IMR-90 (cell line): Measurements from ENCODE around the gene BCL11A. TPM values are rescaled to one million over a fixed set of nuclear protein-coding genes. Genes with fewer than 3 reads are reported as not detected.

Experiments
- ATAC-seq: fragments of 200-7000 bp; cut with Tn5 transposase; 2 replicates; pipeline ENCODE4 v1.9.1; 2020; ENCODE audit warnings: low read depth, mild to moderate bottlenecking, moderate library complexity
- BruUV-seq: library from RNA; stranded (reverse); fragments of 400-500 nt; replicated peaks from 2 replicates; lab custom pipeline; 2021; lab: Mats Ljungman, UMichigan
- CTCF ChIA-PET: fragments of 300-600 bp; formaldehyde crosslinking; extraction: SDS; loops from one replicate; lab custom pipeline; 2021; ENCODE audit warnings: antibody characterized with exemption; lab: Yijun Ruan, JAX
- POLR2A ChIA-PET: fragments of 300-600 bp; sonication (Branson Sonifier 250); formaldehyde crosslinking; loops from one replicate; lab custom pipeline; 2022; ENCODE audit warnings: antibody characterized with exemption; ENCODE audit not compliant: unreplicated experiment; lab: Charles Lee
- DNase-seq: peaks from one replicate; pipeline ENCODE4 v3.0.0; 2013
- H2AFZ ChIP-seq: replicated peaks from 2 replicates; pipeline ENCODE3; 2013; ENCODE audit warnings: low read length, mild to moderate bottlenecking; ENCODE audit not compliant: poor library complexity
- H2AK5ac ChIP-seq: 2 replicates; pipeline ENCODE4 v1.6.1; 2013; ENCODE audit warnings: low read depth, low read length, inconsistent platforms
- H2AK9ac ChIP-seq: replicated peaks from 2 replicates; pipeline ENCODE3; 2013; ENCODE audit warnings: mild to moderate bottlenecking, low read depth, low read length, moderate library complexity; ENCODE audit not compliant: poor library complexity
- H2BK120ac ChIP-seq: 2 replicates; pipeline ENCODE4 v1.6.1; 2013; ENCODE audit warnings: low read depth, low read length, inconsistent platforms
- H2BK15ac ChIP-seq: 3 replicates; pipeline ENCODE4 v1.6.1; 2013; ENCODE audit warnings: low read depth, low read length, inconsistent platforms
- H2BK20ac ChIP-seq: 2 replicates; pipeline ENCODE4 v1.6.1; 2013; ENCODE audit warnings: low read depth, mild to moderate bottlenecking, inconsistent platforms, low read length, moderate library complexity
- H2BK5ac ChIP-seq: 2 replicates; pipeline ENCODE4 v1.6.1; 2013; ENCODE audit warnings: mild to moderate bottlenecking, low read depth, low read length, inconsistent platforms; ENCODE audit not compliant: poor library complexity, severe bottlenecking
- H3K14ac ChIP-seq: replicated peaks from 2 replicates; pipeline ENCODE4 v1.6.1; 2013; ENCODE audit warnings: low read depth, low read length, inconsistent platforms
- H3K18ac ChIP-seq: 2 replicates; pipeline ENCODE4 v1.6.1; 2013; ENCODE audit warnings: low read depth, low read length, control low read depth
- H3K23ac ChIP-seq: 2 replicates; pipeline ENCODE4 v1.6.1; 2013; ENCODE audit warnings: low read depth, low read length, inconsistent platforms
- H3K27ac ChIP-seq: 2 replicates; pipeline ENCODE4 v1.5.1; 2013; ENCODE audit warnings: mild to moderate bottlenecking, control low read depth, low read length; ENCODE audit not compliant: insufficient read depth
- H3K27me3 ChIP-seq: 2 replicates; pipeline ENCODE4 v1.6.1; 2013; ENCODE audit warnings: low read length; ENCODE audit not compliant: control insufficient read depth, insufficient read depth
- H3K36me3 ChIP-seq: 2 replicates; pipeline ENCODE4 v1.6.1; 2013; ENCODE audit warnings: low read length, mixed read lengths; ENCODE audit not compliant: control insufficient read depth, insufficient read depth
- H3K4ac ChIP-seq: 2 replicates; pipeline ENCODE4 v1.6.1; 2013; ENCODE audit warnings: low read depth, low read length, inconsistent platforms
- H3K4me1 ChIP-seq: 2 replicates; pipeline ENCODE4 v1.6.1; 2013; ENCODE audit warnings: low read length, mixed read lengths; ENCODE audit not compliant: control insufficient read depth, insufficient read depth
- H3K4me2 ChIP-seq: 2 replicates; pipeline ENCODE4 v1.6.1; 2013; ENCODE audit warnings: low read depth, mild to moderate bottlenecking, control low read depth, low read length, moderate library complexity
- H3K4me3 ChIP-seq: 2 replicates; pipeline ENCODE4 v1.5.1; 2013; ENCODE audit warnings: low read depth, mild to moderate bottlenecking, control low read depth, low read length, moderate library complexity; ENCODE audit not compliant: insufficient read depth
- H3K56ac ChIP-seq: 2 replicates; pipeline ENCODE4 v1.6.1; 2013; ENCODE audit warnings: low read length, inconsistent platforms; ENCODE audit not compliant: insufficient read depth; ENCODE audit errors: extremely low read depth
- H3K79me1 ChIP-seq, 2 experiments: 2 replicates each; pipeline ENCODE4 v1.6.1; 2013; ENCODE audit warnings: low read length in 2 of 2, inconsistent platforms in 1 of 2, low read depth in 1 of 2
- H3K9ac ChIP-seq: 2 replicates; pipeline ENCODE4 v1.6.1; 2013; ENCODE audit warnings: low read depth, low read length, control low read depth
- H3K9me1 ChIP-seq: 2 replicates; pipeline ENCODE4 v1.6.1; 2013; ENCODE audit warnings: low read length, inconsistent platforms; ENCODE audit not compliant: insufficient read depth
- H3K9me3 ChIP-seq: 2 replicates; pipeline ENCODE4 v1.6.1; 2013; ENCODE audit warnings: low read length; ENCODE audit not compliant: control insufficient read depth, insufficient read depth
- H4K20me1 ChIP-seq: 2 replicates; pipeline ENCODE4 v1.6.1; 2013; ENCODE audit warnings: low read length, inconsistent platforms; ENCODE audit not compliant: insufficient read depth
- H4K5ac ChIP-seq: 2 replicates; pipeline ENCODE4 v1.6.1; 2013; ENCODE audit warnings: mild to moderate bottlenecking, low read depth, low read length, control low read depth
- H4K8ac ChIP-seq, 2 experiments: 2 replicates each; pipeline ENCODE4 v1.6.1; 2013; ENCODE audit warnings: low read depth in 2 of 2, low read length in 2 of 2, control low read depth in 1 of 2, inconsistent platforms in 1 of 2
- H4K91ac ChIP-seq: 2 replicates; pipeline ENCODE4 v1.6.1; 2013; ENCODE audit warnings: low read depth, low read length, inconsistent platforms; ENCODE audit not compliant: insufficient read depth
- BHLHE40 ChIP-seq: fragments of 150-350 bp; IDR thresholded peaks from 2 replicates; pipeline ENCODE4 v1.6.1; 2016; ENCODE audit warnings: mild to moderate bottlenecking, low read depth, low read length
- CEBPB ChIP-seq: IDR thresholded peaks from 2 replicates; pipeline ENCODE4 v1.6.1; 2012; ENCODE audit warnings: low read depth, low read length, improper control_type of control experiment
- CTCF ChIP-seq: conservative IDR thresholded peaks from 2 replicates; pipeline ENCODE4 v1.5.1; 2012; ENCODE audit warnings: mild to moderate bottlenecking, low read depth, low read length, improper control_type of control experiment
- FOS ChIP-seq: fragments of 150-350 bp; IDR thresholded peaks from 2 replicates; pipeline ENCODE4 v1.6.1; 2016; ENCODE audit warnings: low read depth, low read length
- MAFK ChIP-seq: IDR thresholded peaks from 2 replicates; pipeline ENCODE4 v1.6.1; 2012; ENCODE audit warnings: low read depth, low read length, improper control_type of control experiment
- MAZ ChIP-seq: IDR thresholded peaks from 2 replicates; pipeline ENCODE4 v1.6.1; 2012; ENCODE audit warnings: low read depth, mild to moderate bottlenecking, low read length, improper control_type of control experiment, moderate library complexity, borderline replicate concordance
- MXI1 ChIP-seq: IDR thresholded peaks from 2 replicates; pipeline ENCODE4 v1.6.1; 2012; ENCODE audit warnings: low read depth, mild to moderate bottlenecking, low read length, moderate library complexity, borderline replicate concordance
- NFE2L2 ChIP-seq: fragments of 150-350 bp; IDR thresholded peaks from 2 replicates; pipeline ENCODE4 v1.6.1; 2016; ENCODE audit warnings: low read depth, mild to moderate bottlenecking, low read length
- POLR2A ChIP-seq: IDR thresholded peaks from 2 replicates; pipeline ENCODE4 v1.6.1; 2012; ENCODE audit warnings: mild to moderate bottlenecking, low read depth, low read length
- RAD21 ChIP-seq: IDR thresholded peaks from 2 replicates; pipeline ENCODE4 v1.6.1; 2012; ENCODE audit warnings: low read length, improper control_type of control experiment
- RCOR1 ChIP-seq: IDR thresholded peaks from 2 replicates; pipeline ENCODE4 v1.6.1; 2012; ENCODE audit warnings: mild to moderate bottlenecking, low read length, improper control_type of control experiment; ENCODE audit not compliant: insufficient replicate concordance
- RFX5 ChIP-seq: IDR thresholded peaks from 2 replicates; pipeline ENCODE4 v1.8.0; 2012; ENCODE audit warnings: low read depth, mild to moderate bottlenecking, low read length, moderate library complexity
- SMC3 ChIP-seq: fragments of 150-350 bp; IDR thresholded peaks from 2 replicates; pipeline ENCODE4 v1.6.1; 2016; ENCODE audit warnings: low read depth, mild to moderate bottlenecking, antibody characterized with exemption, low read length, moderate library complexity
- USF2 ChIP-seq: fragments of 150-350 bp; IDR thresholded peaks from 2 replicates; pipeline ENCODE4 v1.6.1; 2017; ENCODE audit warnings: mild to moderate bottlenecking, antibody characterized with exemption, low read length, low read depth
- WGBS, 2 experiments: methylation state at CpG; one replicate each; pipeline versions ENCODE4 v1.1.5 to v1.1.7; 2013; ENCODE audit warnings: missing lambda C conversion rate in 2 of 2; ENCODE audit not compliant: insufficient read length in 1 of 2; ENCODE audit errors: extremely low coverage in 2 of 2; 5-methylcytosine and 5-hydroxymethylcytosine counted together
- dilution Hi-C: fragments of 300-500 bp; cut with HindIII; formaldehyde crosslinking; loops from one replicate; pipeline ENCODE4 v1.14.3; 2018; ENCODE audit warnings: low sequenced_read_pairs; ENCODE audit not compliant: unreplicated experiment
- in situ Hi-C: fragments of 300-500 bp; cut with MboI; formaldehyde crosslinking; loops from 3 replicates; pipeline ENCODE4 v1.14.3; 2019; ENCODE audit warnings: low sequenced_read_pairs, inconsistent platforms, mixed read lengths
- intact Hi-C: fragments of 100-400 bp; cut with micrococcal nuclease; formaldehyde crosslinking; loops from 2 replicates; pipeline ENCODE4 v1.10.0; 2022
- polyA plus RNA-seq, 3 experiments: library from polyadenylated mRNA; depleted of rRNA; stranded (reverse); fragments of >200 nt; gene quantifications; 2 replicates each; pipeline ENCODE4 v1.2.3, GENCODE V29; 2012; ENCODE audit warnings: low replicate concordance in 1 of 3
- total RNA-seq: library from RNA; depleted of rRNA; stranded (reverse); fragments of >200 nt; gene quantifications from 2 replicates; pipeline ENCODE4 v1.2.3, GENCODE V29; 2012
- TF ChIP-seq, protein P1 (sequence below): fragments of 150-350 bp; IDR thresholded peaks from 2 replicates; pipeline ENCODE4 v1.6.1; 2016; ENCODE audit warnings: low read depth, mild to moderate bottlenecking, low read length, moderate library complexity, borderline replicate concordance

The BCL11A gene
- total and polyA plus RNA-seq, 2 of the 4 experiments (the other 2 are of a cell fraction), result 1.0 to 1.1 TPM

DNA sequence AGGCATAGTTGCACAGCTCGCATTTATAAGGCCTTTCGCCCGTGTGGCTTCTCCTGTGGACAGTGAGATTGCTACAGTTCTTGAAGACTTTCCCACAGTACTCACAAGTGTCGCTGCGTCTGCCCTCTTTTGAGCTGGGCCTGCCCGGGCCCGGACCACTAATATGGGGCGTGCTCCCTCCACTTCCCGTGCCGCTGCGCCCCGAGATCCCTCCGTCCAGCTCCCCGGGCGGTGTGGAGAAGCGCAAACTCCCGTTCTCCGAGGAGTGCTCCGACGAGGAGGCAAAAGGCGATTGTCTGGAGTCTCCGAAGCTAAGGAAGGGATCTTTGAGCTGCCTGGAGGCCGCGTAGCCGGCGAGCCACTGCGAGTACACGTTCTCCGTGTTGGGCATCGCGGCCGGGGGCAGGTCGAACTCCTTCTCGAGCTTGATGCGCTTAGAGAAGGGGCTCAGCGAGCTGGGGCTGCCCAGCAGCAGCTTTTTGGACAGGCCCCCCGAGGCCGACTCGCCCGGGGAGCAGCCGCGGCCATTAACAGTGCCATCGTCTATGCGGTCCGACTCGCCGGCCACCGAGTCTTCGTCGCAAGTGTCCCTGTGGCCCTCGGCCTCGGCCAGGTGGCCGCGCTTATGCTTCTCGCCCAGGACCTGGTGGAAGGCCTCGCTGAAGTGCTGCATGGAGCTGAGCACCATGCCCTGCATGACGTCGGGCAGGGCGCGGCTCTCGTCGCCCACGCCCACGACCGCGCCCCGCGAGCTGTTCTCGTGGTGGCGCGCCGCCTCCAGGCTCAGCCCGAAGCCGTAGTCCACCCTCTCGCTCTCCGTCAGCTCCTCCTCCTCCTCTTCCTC, 92.7 kb downstream of the BCL11A start:
- intact Hi-C loops, result no loop called here
- H4K8ac ChIP-seq, result no peak overlapping the region
- no peak overlapping the region for H2BK120ac ChIP-seq
- in situ Hi-C loops, result no loop called here
- H3K27ac ChIP-seq, result no peak overlapping the region
- no peaks in the 10 kb centered on the region for H4K20me1 ChIP-seq
- ATAC-seq (no peak), DNase-seq (no peak)
- H3K79me1 ChIP-seq, result no peaks in the 10 kb centered on the region
- no peak overlapping the region for H2BK20ac ChIP-seq
- no peak overlapping the region for H3K56ac ChIP-seq
- BruUV-seq, result no TSS peak
- H2BK15ac ChIP-seq, result no peak overlapping the region
- no peak overlapping the region for H4K5ac ChIP-seq
- dilution Hi-C loops, result no loop called here
- no peaks in the 10 kb centered on the region for H3K9me1 ChIP-seq
- H3K4me1 ChIP-seq, result no peaks in the 10 kb centered on the region
- H3K4me2 ChIP-seq, result no peak overlapping the region
- H3K4me3 ChIP-seq, result no peak overlapping the region
- WGBS, 2 experiments, result 97% methylated on average over 47 of the region's 76 CpGs; no CpG with 5 or more reads in 1 of the 2 experiments
- H3K18ac ChIP-seq, result no peak overlapping the region
- H4K91ac ChIP-seq, result no peak overlapping the region
- H2AK9ac ChIP-seq, result no peak overlapping the region
- no peaks in the 10 kb centered on the region for H3K27me3 ChIP-seq
- CTCF ChIA-PET, result no interaction called here
- no peak overlapping the region for H2AFZ ChIP-seq
- POLR2A ChIA-PET, result no interaction called here
- H3K14ac ChIP-seq, result no peak overlapping the region
- no peak overlapping the region for H3K23ac ChIP-seq
- no peak overlapping the region for H2AK5ac ChIP-seq
- no peak overlapping the region for H3K9ac ChIP-seq
- no peak overlapping the region for H3K4ac ChIP-seq
- 0 out of 2 replicates have a peak, but pooled peaks cover 1% of the 10 kb centered on the region for H3K36me3 ChIP-seq
- H2BK5ac ChIP-seq, result no peak overlapping the region
- H3K9me3 ChIP-seq, result no peaks in the 10 kb centered on the region
- TF ChIP-seq CTCF (no peak), SMC3 (no peak), MXI1 (no peak), POLR2A (no peak), RAD21 (no peak), MAFK (no peak), CEBPB (no peak), RFX5 (no peak), USF2 (no peak), MAZ (no peak), BHLHE40 (no peak), NFE2L2 (no peak), FOS (no peak), RCOR1 (no peak)
- TF ChIP-seq, protein P1, sequence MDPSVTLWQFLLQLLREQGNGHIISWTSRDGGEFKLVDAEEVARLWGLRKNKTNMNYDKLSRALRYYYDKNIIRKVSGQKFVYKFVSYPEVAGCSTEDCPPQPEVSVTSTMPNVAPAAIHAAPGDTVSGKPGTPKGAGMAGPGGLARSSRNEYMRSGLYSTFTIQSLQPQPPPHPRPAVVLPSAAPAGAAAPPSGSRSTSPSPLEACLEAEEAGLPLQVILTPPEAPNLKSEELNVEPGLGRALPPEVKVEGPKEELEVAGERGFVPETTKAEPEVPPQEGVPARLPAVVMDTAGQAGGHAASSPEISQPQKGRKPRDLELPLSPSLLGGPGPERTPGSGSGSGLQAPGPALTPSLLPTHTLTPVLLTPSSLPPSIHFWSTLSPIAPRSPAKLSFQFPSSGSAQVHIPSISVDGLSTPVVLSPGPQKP, result no peak
